ENCODE data around the gene SPNS1. TPM values are rescaled to one million over a fixed set of nuclear protein-coding genes. Genes with fewer than 3 reads are reported as not detected.
"Not testable (repeated sequence)": the region's sequence is repeated elsewhere in the genome, so short reads cannot be mapped to it uniquely, and the experiment has no call there.

The SPNS1 gene
- polyA plus RNA-seq, 1 experiment, result 23.6 TPM

- no peak for DNase-seq (ENCODE audit: low read depth, low spot score)
- no peak overlapping the region for H3K4me3 ChIP-seq (ENCODE audit: low read depth, low read length)
- CTCF ChIA-PET, result interaction anchor here (1.1 kb wide), 1 partner anchor 26 kb away, joined by 4 read pairs; no protein-coding TSS in a partner anchor
- H3K9me3 ChIP-seq (ENCODE audit: control insufficient read depth, insufficient read depth, low read length), result no peaks in the 10 kb centered on the region
- POLR2A ChIA-PET, result no interaction called here
- H3K27me3 ChIP-seq (ENCODE audit: control insufficient read depth, insufficient read depth, low read length), result peaks cover 4% of the 10 kb centered on the region
- H3K27ac ChIP-seq (ENCODE audit: low read depth, low read length), result no peak overlapping the region
- TF ChIP-seq CTCF (IDR thresholded peaks at IDR 0.05; ENCODE audit: low read depth, low read length), result no peak
Observed at GRCh38 chr16:28999577-28999976, 25.0 kb downstream of the SPNS1 start.

- no peak for TF ChIP-seq CTCF (IDR thresholded peaks at IDR 0.05; ENCODE audit: low read depth, low read length)
- ChIA-PET CTCF (interaction anchor here (1.1 kb wide), 1 partner anchor 26 kb away, joined by 4 read pairs; no protein-coding TSS in a partner anchor), POLR2A (no interaction called here)
- Histone ChIP-seq H3K27ac (ENCODE audit: low read depth, low read length) (no peak overlapping the region), H3K27me3 (ENCODE audit: control insufficient read depth, insufficient read depth, low read length) (peaks cover 4% of the 10 kb centered on the region), H3K9me3 (ENCODE audit: control insufficient read depth, insufficient read depth, low read length) (no peaks in the 10 kb centered on the region), H3K4me3 (ENCODE audit: low read depth, low read length) (no peak overlapping the region)
- DNase-seq (ENCODE audit: low read depth, low spot score), result no peak
Observed at GRCh38 chr16:29000019-29000418, 25.4 kb downstream of the SPNS1 start.

GRCh38 chr16:29004496-29005139 lies 30.0 kb downstream of the SPNS1 start:
- CTCF ChIA-PET; H3K27me3 ChIP-seq (ENCODE audit: control insufficient read depth, insufficient read depth, low read length); H3K4me3 ChIP-seq (ENCODE audit: low read depth, low read length); H3K27ac ChIP-seq (ENCODE audit: low read depth, low read length); POLR2A ChIA-PET; H3K9me3 ChIP-seq (ENCODE audit: control insufficient read depth, insufficient read depth, low read length); DNase-seq (ENCODE audit: low read depth, low spot score): not testable (repeated sequence)

GRCh38 chr16:29007730-29008593 lies 33.4 kb downstream of the SPNS1 start:
- peak; percentile 50 for DNase-seq (ENCODE audit: low read depth, low spot score)
- Histone ChIP-seq H3K27ac (ENCODE audit: low read depth, low read length) (no peak overlapping the region), H3K27me3 (ENCODE audit: control insufficient read depth, insufficient read depth, low read length) (peaks cover 2% of the 10 kb centered on the region), H3K9me3 (ENCODE audit: control insufficient read depth, insufficient read depth, low read length) (peaks cover 3% of the 10 kb centered on the region; the same call in 1 of the 2 replicates), H3K4me3 (ENCODE audit: low read depth, low read length) (no peak overlapping the region)
- POLR2A ChIA-PET, result interaction anchor here (0.6 to 0.9 kb wide), 2 partner anchors 11 to 21 kb away, joined by 3 to 4 read pairs; no protein-coding TSS in a partner anchor
- TF ChIP-seq CTCF (IDR thresholded peaks at IDR 0.05; ENCODE audit: low read depth, low read length), result no peak
- CTCF ChIA-PET, result interaction anchor here (0.6 kb wide), 1 partner anchor 65 kb away, joined by 4 read pairs; no protein-coding TSS in a partner anchor

GRCh38 chr16:29009050-29009837 lies 34.7 kb downstream of the SPNS1 start:
- CTCF ChIA-PET, result no interaction called here
- POLR2A ChIA-PET, result no interaction called here
- Histone ChIP-seq H3K27ac (ENCODE audit: low read depth, low read length) (no peak overlapping the region), H3K4me3 (ENCODE audit: low read depth, low read length) (no peak overlapping the region), H3K27me3 (ENCODE audit: control insufficient read depth, insufficient read depth, low read length) (peaks cover 2% of the 10 kb centered on the region), H3K9me3 (ENCODE audit: control insufficient read depth, insufficient read depth, low read length) (peaks cover 3% of the 10 kb centered on the region; the same call in 1 of the 2 replicates)
- DNase-seq (ENCODE audit: low read depth, low spot score), result no peak
- TF ChIP-seq CTCF (IDR thresholded peaks at IDR 0.05; ENCODE audit: low read depth, low read length), result no peak

Measured in AG04450 (cell line).